Colon (tissue), 2 donors: ENCODE results near the gene PPP2R5B.

Experiments used
- FAIRE-seq: peaks from 2 replicates; lab custom pipeline; 2012; peaks lifted over from hg19 to GRCh38; lab: Jason Lieb, UNC
- donor health status: control.
- donor health status: control.

PPP2R5B gene

GRCh38 chr11:64888729-64889511 is 35.6 kb upstream of the PPP2R5B start:
- FAIRE-seq, result no peak

- FAIRE-seq, result no peak
Observed at GRCh38 chr11:64890522-64890939, 34.0 kb upstream of the PPP2R5B start.

GRCh38 chr11:64891215-64891848 is 33.2 kb upstream of the PPP2R5B start:
- no peak for FAIRE-seq

GRCh38 chr11:64891880-64892279 is 32.6 kb upstream of the PPP2R5B start:
- no peak for FAIRE-seq

- FAIRE-seq, result no peak
Observed at GRCh38 chr11:64892411-64892831, 32.1 kb upstream of the PPP2R5B start.

- no peak for FAIRE-seq
Observed at GRCh38 chr11:64892838-64893193, 31.7 kb upstream of the PPP2R5B start.

GRCh38 chr11:64893194-64894069 is 31.1 kb upstream of the PPP2R5B start:
- FAIRE-seq, result no peak

GRCh38 chr11:64894070-64894811 is 30.2 kb upstream of the PPP2R5B start:
- no peak for FAIRE-seq

- FAIRE-seq, result no peak
Observed at GRCh38 chr11:64894812-64895452, 29.6 kb upstream of the PPP2R5B start.

GRCh38 chr11:64896448-64897022 is 28.0 kb upstream of the PPP2R5B start:
- no peak for FAIRE-seq

- no peak for FAIRE-seq
Observed at GRCh38 chr11:64897381-64898075, 27.0 kb upstream of the PPP2R5B start.

- FAIRE-seq, result no peak
Observed at GRCh38 chr11:64898076-64898445, 26.4 kb upstream of the PPP2R5B start.

- FAIRE-seq, result no peak
Observed at GRCh38 chr11:64898541-64898940, 25.9 kb upstream of the PPP2R5B start.

- no peak for FAIRE-seq
Observed at GRCh38 chr11:64900263-64900678, 24.2 kb upstream of the PPP2R5B start.

- no peak for FAIRE-seq
Observed at GRCh38 chr11:64900774-64901173, 23.7 kb upstream of the PPP2R5B start.

- FAIRE-seq, result no peak
Observed at GRCh38 chr11:64902102-64902900, 22.2 kb upstream of the PPP2R5B start.

- FAIRE-seq, result no peak
Observed at GRCh38 chr11:64903291-64903833, 21.1 kb upstream of the PPP2R5B start.

GRCh38 chr11:64905516-64906313 is 18.8 kb upstream of the PPP2R5B start:
- FAIRE-seq, result no peak

- no peak for FAIRE-seq
Observed at GRCh38 chr11:64906314-64906635, 18.2 kb upstream of the PPP2R5B start.
